ENCODE measurements around the gene MEGF11.

- TF ChIP-seq CTCF (IDR thresholded peaks at IDR 0.05 in 8 of 11, conservative IDR thresholded peaks at IDR 0.05 in 3 of 11) (no peak), POLR2A (IDR thresholded peaks at IDR 0.05) (no peak)
These were observed 21.9 kb downstream of the MEGF11 start for GRCh38 chr15:66231394-66232266.
